Measurements from ENCODE around the gene RPL9. TPM values are rescaled to one million over a fixed set of nuclear protein-coding genes. Genes with fewer than 3 reads are reported as not detected.
A peak's percentile ranks its signal among the peaks of the same experiment; 100 is the strongest.
"Not testable (repeated sequence)": the region's sequence is repeated elsewhere in the genome, so short reads cannot be mapped to it uniquely, and the experiment has no call there.

The RPL9 gene
- total RNA-seq (over 10,000 TPM in 1 of 4 donors, 1,000 to 10,000 TPM in 3; 4,848 to 14,511 (median 7,301) TPM), polyA plus RNA-seq (1,000 to 10,000 TPM; 1,915 to 4,730 (median 2,671) TPM)

DNA sequence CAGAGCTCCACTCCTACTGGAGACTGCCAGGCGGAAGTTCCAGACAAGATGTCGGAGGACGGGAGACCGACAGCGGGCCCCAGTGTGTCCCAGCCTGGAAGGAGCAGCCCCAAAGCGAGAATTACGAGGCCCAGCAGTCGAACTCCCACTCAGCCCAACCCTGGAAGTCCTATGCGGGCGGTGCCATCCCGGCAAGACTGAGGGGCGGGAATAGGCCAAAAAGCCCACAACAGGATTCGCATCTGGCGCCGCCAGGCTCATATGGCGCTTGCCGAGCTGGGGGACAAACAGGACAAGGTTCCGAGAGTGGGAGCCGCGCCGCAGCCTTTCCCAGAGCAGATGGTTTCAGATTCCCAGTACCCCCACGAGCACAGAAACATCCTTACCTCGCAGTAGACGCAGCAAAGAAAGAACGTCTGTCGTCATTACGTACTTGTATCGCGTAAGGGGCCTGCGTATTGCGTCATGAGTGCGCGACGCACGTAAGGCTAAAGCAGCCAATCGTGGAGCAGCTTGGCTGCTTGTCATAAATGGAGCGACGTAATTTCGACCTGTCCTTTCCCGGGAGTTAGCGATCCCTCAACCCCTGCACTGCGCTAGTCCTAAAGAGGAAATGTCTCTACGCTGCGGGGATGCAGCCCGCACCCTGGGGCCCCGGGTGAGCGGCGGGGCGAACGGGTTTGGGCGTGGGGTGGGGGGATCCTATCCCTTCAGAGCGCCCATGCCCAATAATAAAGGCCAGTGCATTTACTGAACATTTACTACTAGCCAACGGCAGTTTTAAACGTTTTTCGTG lies at the start of gene RPL9, which contains the start of gene LIAS:
Gene RPL9 (minus strand): TSS at position 418 of the 796 bp plus-strand sequence. CDS start 483 bp downstream, outside the sequence.
Gene LIAS (plus strand): TSS at position 552 of the 796 bp plus-strand sequence. CDS start 62 bp downstream, at position 614.
- Histone ChIP-seq H3K4me3 (peak within 1 kb of the TSS; percentile 70 to 79 (median 74)), H3K27me3 (no peaks in the 10 kb centered on the region), H3K36me3 (peaks cover 5 to 61% (median 39%) of the 10 kb centered on the region in 4 donors), H3K27ac (peak within 1 kb of the TSS; percentile 97 to 98 (median 98)), H3K4me1 (peaks cover 0 to 40% (median 36%) of the 10 kb centered on the region in 4 donors), H3K9me3 (no peaks in the 10 kb centered on the region)
- WGBS, 2 donors, result 0% methylated on average over 55 of the region's 55 CpGs
- DNase-seq, result peak; percentile 99
- TF ChIP-seq, protein P1, sequence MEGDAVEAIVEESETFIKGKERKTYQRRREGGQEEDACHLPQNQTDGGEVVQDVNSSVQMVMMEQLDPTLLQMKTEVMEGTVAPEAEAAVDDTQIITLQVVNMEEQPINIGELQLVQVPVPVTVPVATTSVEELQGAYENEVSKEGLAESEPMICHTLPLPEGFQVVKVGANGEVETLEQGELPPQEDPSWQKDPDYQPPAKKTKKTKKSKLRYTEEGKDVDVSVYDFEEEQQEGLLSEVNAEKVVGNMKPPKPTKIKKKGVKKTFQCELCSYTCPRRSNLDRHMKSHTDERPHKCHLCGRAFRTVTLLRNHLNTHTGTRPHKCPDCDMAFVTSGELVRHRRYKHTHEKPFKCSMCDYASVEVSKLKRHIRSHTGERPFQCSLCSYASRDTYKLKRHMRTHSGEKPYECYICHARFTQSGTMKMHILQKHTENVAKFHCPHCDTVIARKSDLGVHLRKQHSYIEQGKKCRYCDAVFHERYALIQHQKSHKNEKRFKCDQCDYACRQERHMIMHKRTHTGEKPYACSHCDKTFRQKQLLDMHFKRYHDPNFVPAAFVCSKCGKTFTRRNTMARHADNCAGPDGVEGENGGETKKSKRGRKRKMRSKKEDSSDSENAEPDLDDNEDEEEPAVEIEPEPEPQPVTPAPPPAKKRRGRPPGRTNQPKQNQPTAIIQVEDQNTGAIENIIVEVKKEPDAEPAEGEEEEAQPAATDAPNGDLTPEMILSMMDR (IDR thresholded peaks at IDR 0.05), result no peak
- TF ChIP-seq EP300 (IDR thresholded peaks at IDR 0.05), result peak in 2 of 4 donors; percentile 46 to 83
- peak; percentile 99 to 100 (median 100) for TF ChIP-seq POLR2AphosphoS5 (IDR thresholded peaks at IDR 0.05)
- peak; percentile 93 to 96 for TF ChIP-seq POLR2A (IDR thresholded peaks at IDR 0.05)
- intact Hi-C loops (cut with DNase I), result loop anchor here (2.0 to 5.0 kb wide), 5 partner anchors 68 to 598 kb away; partner anchors contain the start of genes N4BP2, RFC1, SMIM14 and UBE2K

DNA sequence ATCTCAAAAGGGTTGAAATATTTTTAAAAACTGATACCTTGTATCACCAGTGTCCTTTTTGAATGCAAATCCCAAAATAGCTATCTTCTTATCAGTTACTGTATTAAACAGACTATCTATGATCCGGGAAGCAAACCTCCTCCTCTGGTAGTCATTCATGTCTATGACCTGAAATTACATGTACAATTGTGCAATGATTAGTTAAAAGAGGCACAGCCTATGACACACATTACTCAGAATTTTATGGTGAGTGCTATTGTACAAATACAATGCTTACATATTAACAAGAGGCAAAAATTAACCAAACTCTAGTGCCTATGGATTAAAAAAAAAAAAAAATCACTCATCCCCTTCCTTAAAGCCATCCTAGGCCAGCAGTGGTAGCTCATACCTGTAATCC lies 46.9 kb upstream of the RPL9 start:
- Histone ChIP-seq H3K4me3 (no peak overlapping the region), H3K27ac (no peak overlapping the region), H3K27me3 (no peaks in the 10 kb centered on the region), H3K36me3 (peaks cover 46 to 99% (median 63%) of the 10 kb centered on the region in 4 donors), H3K9me3 (no peaks in the 10 kb centered on the region), H3K4me1 (no peaks in the 10 kb centered on the region)
- intact Hi-C loops (cut with DNase I), result no loop called here
- WGBS, 2 donors, result 32 to 79% methylated on average over 1 of the region's 1 CpG
- no peak for DNase-seq
- TF ChIP-seq POLR2AphosphoS5 (IDR thresholded peaks at IDR 0.05) (no peak), POLR2A (IDR thresholded peaks at IDR 0.05) (no peak), EP300 (IDR thresholded peaks at IDR 0.05) (no peak)
- TF ChIP-seq, protein P1 (IDR thresholded peaks at IDR 0.05), result no peak

DNA sequence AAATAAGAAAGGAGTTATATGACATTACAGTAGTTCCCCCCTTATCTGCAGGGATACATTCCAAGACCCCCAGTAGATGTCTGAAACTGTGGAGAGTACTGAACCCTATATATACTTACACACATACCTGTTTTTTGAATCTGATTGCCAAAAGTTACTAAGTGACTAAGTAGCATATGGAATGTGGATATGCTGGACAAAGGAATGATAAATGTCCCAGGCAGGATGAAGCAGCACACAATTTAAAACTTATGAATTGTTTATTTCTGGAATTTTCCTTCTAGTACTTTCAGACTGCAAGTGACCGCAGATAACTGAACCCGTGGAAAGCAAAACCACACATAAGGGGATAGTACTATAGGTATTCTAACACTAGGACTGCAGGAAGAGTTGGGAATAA lies 45.8 kb upstream of the RPL9 start:
- no peak overlapping the region for H3K27ac ChIP-seq
- no peaks in the 10 kb centered on the region for H3K9me3 ChIP-seq
- intact Hi-C loops (cut with DNase I), result no loop called here
- peaks cover 37 to 99% (median 60%) of the 10 kb centered on the region in 4 donors for H3K36me3 ChIP-seq
- WGBS, 2 donors, result 97 to 98% methylated on average over 2 of the region's 2 CpGs
- TF ChIP-seq EP300 (IDR thresholded peaks at IDR 0.05) (no peak), POLR2AphosphoS5 (IDR thresholded peaks at IDR 0.05) (no peak), POLR2A (IDR thresholded peaks at IDR 0.05) (no peak)
- TF ChIP-seq, protein P1 (IDR thresholded peaks at IDR 0.05), result no peak
- no peak overlapping the region for H3K4me3 ChIP-seq
- H3K4me1 ChIP-seq, result no peaks in the 10 kb centered on the region
- H3K27me3 ChIP-seq, result no peaks in the 10 kb centered on the region
- no peak for DNase-seq

DNA sequence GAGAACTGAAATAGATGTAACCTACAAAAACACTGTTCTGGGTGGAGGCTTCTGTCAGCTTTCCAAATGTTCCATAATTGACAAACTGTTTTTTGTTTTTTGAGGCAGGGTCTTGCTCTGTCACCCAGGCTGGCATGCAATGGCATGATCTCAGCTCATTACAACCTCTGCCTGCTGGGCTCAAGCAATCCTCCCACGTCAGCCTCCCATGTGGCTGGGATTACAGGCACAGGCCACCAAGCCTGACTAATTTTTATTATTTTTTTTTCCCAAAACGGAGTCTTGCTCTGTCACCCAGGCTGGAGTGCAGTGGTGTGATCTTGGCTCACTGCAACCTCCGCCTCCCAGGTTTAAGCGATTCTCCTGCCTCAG lies 43.9 kb upstream of the RPL9 start:
- H3K27me3 ChIP-seq; DNase-seq; intact Hi-C loops (cut with DNase I); H3K4me1 ChIP-seq; H3K4me3 ChIP-seq; H3K9me3 ChIP-seq: not testable (repeated sequence)
- peaks cover 23 to 97% (median 52%) of the 10 kb centered on the region in 4 donors for H3K36me3 ChIP-seq
- peak overlapping the region in 1 of 4 donors; percentile 47 for H3K27ac ChIP-seq
- WGBS, 2 donors, result 89 to 92% methylated on average over 4 of the region's 4 CpGs

DNA sequence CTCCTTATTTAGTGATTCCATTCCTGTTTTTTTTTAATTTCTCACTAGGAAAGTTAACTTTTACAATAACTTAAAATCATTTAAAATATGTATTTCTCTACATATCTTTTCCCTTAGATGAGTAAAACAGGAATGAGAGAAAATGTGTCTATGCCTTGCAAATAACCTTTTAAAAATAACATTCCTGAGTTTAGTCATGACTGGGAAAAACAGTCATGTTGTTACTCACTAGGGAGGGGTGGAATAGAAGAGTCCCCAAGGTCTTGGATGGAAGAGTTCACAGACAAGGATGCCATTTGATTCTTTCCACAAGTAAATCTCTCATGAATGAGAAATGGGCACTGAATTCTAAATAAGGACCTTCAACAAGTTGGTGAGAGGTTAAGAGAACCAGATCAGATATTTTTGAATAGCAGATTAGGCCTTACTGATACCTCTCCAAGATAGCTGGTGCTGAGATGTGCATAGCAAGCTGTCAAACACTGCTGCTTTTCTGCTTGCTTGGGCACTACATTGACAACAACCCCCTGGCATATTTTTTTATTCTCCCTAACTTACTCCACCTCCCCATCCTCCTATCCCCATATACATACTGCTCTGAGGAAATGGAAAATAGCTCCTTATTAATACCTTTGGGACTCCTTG lies 43.4 kb upstream of the RPL9 start:
- H3K4me1 ChIP-seq, result no peaks in the 10 kb centered on the region
- H3K27ac ChIP-seq, result peak overlapping the region in 1 of 4 donors; percentile 47
- no peak overlapping the region for H3K4me3 ChIP-seq
- no peaks in the 10 kb centered on the region for H3K27me3 ChIP-seq
- H3K9me3 ChIP-seq, result no peaks in the 10 kb centered on the region
- no peak for DNase-seq
- peaks cover 23 to 92% (median 49%) of the 10 kb centered on the region in 4 donors for H3K36me3 ChIP-seq
- no peak for TF ChIP-seq EP300 (IDR thresholded peaks at IDR 0.05)
- intact Hi-C loops (cut with DNase I), result no loop called here

Data from sigmoid colon (tissue), 7 donors.